Left renal pelvis (tissue), 4 donors: ENCODE measurements around the gene RGPD3. TPM values are rescaled to one million over a fixed set of nuclear protein-coding genes. Genes with fewer than 3 reads are reported as not detected.

ENCODE experiments used
- DNase-seq, 4 donors: peaks; one replicate each; pipeline ENCODE4 v3.0.0-alpha.2; 2013; ENCODE audit warnings: low read depth in 4 of 4, low spot score in 3 of 4
- polyA plus RNA-seq, 4 donors: library from polyadenylated mRNA; unstranded; fragments of 120-200 nt; gene quantifications; one replicate each; pipeline ENCODE4 v1.2.1, GENCODE V29; 2013; ENCODE audit not compliant: insufficient read length in 4 of 4

The RGPD3 gene
- polyA plus RNA-seq, 4 donors: 0.23 to 0.63 (median 0.47) TPM; not detected in 1

DNA sequence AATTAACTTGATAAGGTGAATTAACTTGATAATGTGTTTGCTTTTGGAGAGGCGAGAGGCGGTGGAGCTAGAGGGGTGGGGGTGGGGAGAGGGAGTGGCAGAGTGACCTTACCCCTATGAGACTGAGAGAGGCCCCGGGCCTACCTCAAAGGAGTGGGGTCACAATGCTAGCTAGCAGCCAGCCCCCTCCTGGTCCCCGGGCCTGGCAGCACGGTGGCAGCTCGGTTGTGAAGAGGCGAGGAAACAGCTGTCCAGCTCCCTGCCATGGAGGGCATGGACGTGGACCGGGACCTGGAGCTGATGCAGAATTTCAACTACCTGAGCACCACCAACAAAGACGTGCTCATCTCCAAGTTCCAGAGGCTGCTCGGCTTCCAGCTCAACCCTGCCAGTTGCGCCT, 123.9 kb downstream of the RGPD3 start:
- DNase-seq: no peak

DNA sequence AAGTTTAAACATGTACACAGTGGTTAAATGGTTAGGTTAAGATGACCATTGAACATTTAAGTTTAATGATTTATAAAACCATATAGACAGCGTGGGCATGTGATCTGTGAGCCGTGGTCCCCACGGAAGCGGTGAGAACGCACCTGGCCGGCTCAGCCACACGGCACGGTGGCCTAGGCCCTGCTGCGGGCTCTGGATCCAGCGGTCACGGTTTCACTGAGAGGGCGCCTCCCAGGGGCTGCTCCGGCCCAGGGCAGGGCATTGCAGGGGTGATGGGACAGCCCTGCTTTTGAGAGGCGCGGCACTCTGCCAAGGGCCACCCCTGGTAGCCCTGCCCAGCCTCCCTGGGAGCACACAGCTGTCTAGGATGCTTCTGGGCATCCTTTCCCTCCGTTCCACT, 124.9 kb downstream of the RGPD3 start:
- no peak for DNase-seq

GRCh38 chr2:106342831-106343251, 125.4 kb downstream of the RGPD3 start:
- DNase-seq: no peak

DNA sequence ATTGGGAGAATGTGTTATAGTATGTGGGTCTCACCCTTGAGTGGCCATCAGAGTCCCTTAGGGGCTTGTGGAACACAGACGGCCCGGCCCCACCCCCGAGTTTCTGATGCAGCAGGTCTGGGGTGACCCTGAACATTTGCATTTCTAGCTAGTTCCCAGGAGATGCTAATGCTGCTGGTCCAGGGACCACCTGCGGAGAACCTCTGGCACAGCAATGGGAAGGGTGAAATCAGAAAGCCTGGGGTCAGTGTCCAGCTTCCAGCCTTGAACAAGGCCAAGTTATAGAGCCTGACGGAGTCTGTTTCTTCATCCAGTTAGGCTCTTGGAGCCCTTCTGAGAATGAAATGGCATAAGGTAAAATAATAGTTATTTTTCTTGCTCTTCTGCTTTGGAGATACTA, 126.5 kb downstream of the RGPD3 start:
- no peak for DNase-seq

Other genes starting within 250 kb of the RGPD3 start
- gene CD8B2, start 19.0 kb upstream of the RGPD3 start, polyA plus RNA-seq: under 1 TPM; 0.13 to 0.40 (median 0.22) TPM